ENCODE measurements around the gene MDGA2.

The MDGA2 gene

GRCh38 chr14:47466916-47467315 is 208.5 kb downstream of the MDGA2 start:
- DNase-seq (no peak), ATAC-seq (no peak)
- Mint-ChIP-seq H3K4me1 (no peaks in the 10 kb centered on the region), H3K27ac (no peak overlapping the region), H3K9me3 (peaks cover 8 to 15% of the 10 kb centered on the region in 2 donors), H3K4me3 (no peak overlapping the region), H3K27me3 (no peaks in the 10 kb centered on the region)

GRCh38 chr14:47454025-47454424 is 221.4 kb downstream of the MDGA2 start:
- H3K9me3 Mint-ChIP-seq = no peaks in the 10 kb centered on the region
- H3K4me3 Mint-ChIP-seq = no peak overlapping the region
- no peak for DNase-seq
- no peak for ATAC-seq
- no peak overlapping the region for H3K27ac Mint-ChIP-seq
- no peaks in the 10 kb centered on the region for H3K4me1 Mint-ChIP-seq
- H3K27me3 Mint-ChIP-seq = no peaks in the 10 kb centered on the region

- Mint-ChIP-seq H3K4me1 (no peaks in the 10 kb centered on the region), H3K9me3 (peaks cover 0 to 4% of the 10 kb centered on the region in 2 donors), H3K27ac (no peak overlapping the region), H3K4me3 (no peak overlapping the region), H3K27me3 (no peaks in the 10 kb centered on the region)
- DNase-seq = no peak
- no peak for ATAC-seq
Measured at GRCh38 chr14:47447076-47447475, 228.3 kb downstream of the MDGA2 start.

GRCh38 chr14:47442211-47442610 is 233.2 kb downstream of the MDGA2 start:
- no peak for DNase-seq
- ATAC-seq = no peak
- Mint-ChIP-seq H3K4me3 (no peak overlapping the region), H3K27ac (no peak overlapping the region), H3K9me3 (peaks cover 7 to 9% of the 10 kb centered on the region in 2 donors), H3K27me3 (no peaks in the 10 kb centered on the region), H3K4me1 (no peaks in the 10 kb centered on the region)

- H3K9me3 Mint-ChIP-seq = peaks cover 7% of the 10 kb centered on the region in 2 donors
- H3K27ac Mint-ChIP-seq = no peak overlapping the region
- H3K4me3 Mint-ChIP-seq = no peak overlapping the region
- no peaks in the 10 kb centered on the region for H3K27me3 Mint-ChIP-seq
- no peak for ATAC-seq
- no peak for DNase-seq
- H3K4me1 Mint-ChIP-seq = no peaks in the 10 kb centered on the region
Measured at GRCh38 chr14:47439953-47440352, 235.5 kb downstream of the MDGA2 start.

GRCh38 chr14:47438650-47439140 is 236.7 kb downstream of the MDGA2 start:
- Mint-ChIP-seq H3K9me3 (peaks cover 5 to 7% of the 10 kb centered on the region in 2 donors), H3K4me1 (no peaks in the 10 kb centered on the region), H3K27me3 (no peaks in the 10 kb centered on the region), H3K27ac (peak overlapping the region in 1 of 2 donors; percentile 63), H3K4me3 (no peak overlapping the region)
- DNase-seq = no peak
- ATAC-seq = no peak

GRCh38 chr14:47435331-47435965 is 240.0 kb downstream of the MDGA2 start:
- no peaks in the 10 kb centered on the region for H3K27me3 Mint-ChIP-seq
- ATAC-seq = no peak
- no peak overlapping the region for H3K4me3 Mint-ChIP-seq
- H3K27ac Mint-ChIP-seq = no peak overlapping the region
- H3K9me3 Mint-ChIP-seq = peaks cover 3 to 6% of the 10 kb centered on the region in 2 donors
- H3K4me1 Mint-ChIP-seq = no peaks in the 10 kb centered on the region
- DNase-seq = no peak

- no peak overlapping the region for H3K4me3 Mint-ChIP-seq
- ATAC-seq (no peak), DNase-seq (no peak)
- no peak overlapping the region for H3K27ac Mint-ChIP-seq
- H3K9me3 Mint-ChIP-seq = peaks cover 3 to 6% of the 10 kb centered on the region in 2 donors
- H3K27me3 Mint-ChIP-seq = no peaks in the 10 kb centered on the region
- no peaks in the 10 kb centered on the region for H3K4me1 Mint-ChIP-seq
Measured at GRCh38 chr14:47427629-47428028, 247.8 kb downstream of the MDGA2 start.

- ATAC-seq = no peak
- no peaks in the 10 kb centered on the region for H3K9me3 Mint-ChIP-seq
- DNase-seq = no peak
- H3K27me3 Mint-ChIP-seq = no peaks in the 10 kb centered on the region
- H3K27ac Mint-ChIP-seq = no peak overlapping the region
- no peaks in the 10 kb centered on the region for H3K4me1 Mint-ChIP-seq
- no peak overlapping the region for H3K4me3 Mint-ChIP-seq
Measured at GRCh38 chr14:47425302-47425701, 250.1 kb downstream of the MDGA2 start.

GRCh38 chr14:47422191-47422590 is 253.2 kb downstream of the MDGA2 start:
- no peak for ATAC-seq
- Mint-ChIP-seq H3K27ac (no peak overlapping the region), H3K27me3 (no peaks in the 10 kb centered on the region), H3K9me3 (peaks cover 0 to 7% of the 10 kb centered on the region in 2 donors), H3K4me3 (no peak overlapping the region), H3K4me1 (no peaks in the 10 kb centered on the region)
- no peak for DNase-seq

- H3K9me3 Mint-ChIP-seq = peaks cover 0 to 14% of the 10 kb centered on the region in 2 donors
- no peak overlapping the region for H3K27ac Mint-ChIP-seq
- no peaks in the 10 kb centered on the region for H3K4me1 Mint-ChIP-seq
- ATAC-seq (no peak), DNase-seq (no peak)
- no peak overlapping the region for H3K4me3 Mint-ChIP-seq
- no peaks in the 10 kb centered on the region for H3K27me3 Mint-ChIP-seq
Measured at GRCh38 chr14:47411523-47411922, 263.9 kb downstream of the MDGA2 start.

GRCh38 chr14:47392326-47392725 is 283.1 kb downstream of the MDGA2 start:
- H3K27me3 Mint-ChIP-seq = no peaks in the 10 kb centered on the region
- H3K4me1 Mint-ChIP-seq = no peaks in the 10 kb centered on the region
- no peak overlapping the region for H3K27ac Mint-ChIP-seq
- H3K9me3 Mint-ChIP-seq = peaks cover 7 to 12% of the 10 kb centered on the region in 2 donors
- ATAC-seq = no peak
- H3K4me3 Mint-ChIP-seq = no peak overlapping the region
- no peak for DNase-seq

GRCh38 chr14:47390831-47391504 is 284.4 kb downstream of the MDGA2 start:
- H3K27me3 Mint-ChIP-seq = no peaks in the 10 kb centered on the region
- H3K4me1 Mint-ChIP-seq = no peaks in the 10 kb centered on the region
- peaks cover 7 to 12% of the 10 kb centered on the region in 2 donors for H3K9me3 Mint-ChIP-seq
- no peak overlapping the region for H3K4me3 Mint-ChIP-seq
- no peak overlapping the region for H3K27ac Mint-ChIP-seq
- ATAC-seq (no peak), DNase-seq (no peak)

- no peak overlapping the region for H3K27ac Mint-ChIP-seq
- DNase-seq (no peak), ATAC-seq (no peak)
- H3K9me3 Mint-ChIP-seq = peaks cover 7 to 12% of the 10 kb centered on the region in 2 donors
- no peaks in the 10 kb centered on the region for H3K27me3 Mint-ChIP-seq
- H3K4me3 Mint-ChIP-seq = no peak overlapping the region
- H3K4me1 Mint-ChIP-seq = no peaks in the 10 kb centered on the region
Measured at GRCh38 chr14:47389535-47389934, 285.9 kb downstream of the MDGA2 start.

GRCh38 chr14:47366006-47366405 is 309.4 kb downstream of the MDGA2 start:
- peaks cover 3 to 7% of the 10 kb centered on the region in 2 donors for H3K9me3 Mint-ChIP-seq
- H3K27me3 Mint-ChIP-seq = no peaks in the 10 kb centered on the region
- H3K27ac Mint-ChIP-seq = no peak overlapping the region
- ATAC-seq = no peak
- DNase-seq = no peak
- no peaks in the 10 kb centered on the region for H3K4me1 Mint-ChIP-seq
- no peak overlapping the region for H3K4me3 Mint-ChIP-seq

GRCh38 chr14:47365233-47365632 is 310.2 kb downstream of the MDGA2 start:
- H3K4me3 Mint-ChIP-seq = no peak overlapping the region
- ATAC-seq = no peak
- no peaks in the 10 kb centered on the region for H3K4me1 Mint-ChIP-seq
- no peaks in the 10 kb centered on the region for H3K27me3 Mint-ChIP-seq
- peaks cover 3 to 7% of the 10 kb centered on the region in 2 donors for H3K9me3 Mint-ChIP-seq
- no peak for DNase-seq
- no peak overlapping the region for H3K27ac Mint-ChIP-seq

Measured in stimulated activated naive CD8-positive, alpha-beta T cell treated with anti-CD3 and anti-CD28 coated beads, Interleukin-15, amount 100 ng/mL, for 72 hours (primary cell).